Suprapubic skin (tissue), 4 donors: ENCODE data around the gene PPP2R3B. TPM values are rescaled to one million over a fixed set of nuclear protein-coding genes. Genes with fewer than 3 reads are reported as not detected.

Experiments used
- total RNA-seq, 4 donors: library from RNA; depleted of rRNA; stranded (reverse); fragments of >200 nt; gene quantifications; one replicate each; pipeline ENCODE4 v1.1.0, GENCODE V29; 2016

Gene PPP2R3B
- total RNA-seq, 4 donors from 2014 or later = 31.8 to 79.6 (median 47.1) TPM

Other genes with a start within 250 kb of the PPP2R3B start
- 10 to 100 TPM; 22.4 to 78.3 (median 54.2) TPM for gene PLCXD1, start 105.5 kb downstream of the PPP2R3B start, total RNA-seq
- 10 to 100 TPM; 29.7 to 36.4 (median 34.3) TPM for gene GTPBP6, start 68.1 kb downstream of the PPP2R3B start, total RNA-seq
- gene SHOX, start 243.9 kb upstream of the PPP2R3B start, total RNA-seq = under 1 TPM in 3 of 4 donors, not detected in 1; 0.16 to 0.32 (median 0.23) TPM